H1 (cell line): Measurements from ENCODE around the gene RER1. TPM values are rescaled to one million over a fixed set of nuclear protein-coding genes. Genes with fewer than 3 reads are reported as not detected.

Experiments
- CBX8 ChIP-seq: fragments of 300-800, 300-1000 bp; sonication (generic); IDR thresholded peaks from 2 replicates; pipeline ENCODE4 v1.7.1; 2016; ENCODE audit warnings: low read depth, low read length, borderline replicate concordance
- HDAC6 ChIP-seq: IDR thresholded peaks from one replicate; pipeline ENCODE4 v1.7.1; 2012; ENCODE audit warnings: low read depth, mild to moderate bottlenecking, inconsistent platforms, low read length, moderate library complexity
- TAF7 ChIP-seq: optimal IDR thresholded peaks from 2 replicates; pipeline ENCODE3; 2011; ENCODE audit warnings: low read depth, mild to moderate bottlenecking, inconsistent platforms, low read length, moderate library complexity, borderline replicate concordance
- polyA plus RNA-seq, 7 experiments: library from polyadenylated mRNA; depleted of rRNA in 3 of 7; stranded (reverse) in 5 of 7; unstranded in 2 of 7; fragments of >200 nt in 5 of 7; fragments of 200-250 nt in 2 of 7; gene quantifications; 1 replicate in 5 of 7; 2 replicates in 1 of 7; 4 replicates in 1 of 7; pipeline versions ENCODE4 v1.2.1 to v1.2.3, GENCODE V29; 2011 to 2013; ENCODE audit warnings: missing spikeins in 2 of 7, mixed read lengths in 2 of 7
- total RNA-seq: library from RNA; stranded (reverse); fragmentation: NEBNext Ultra II Directional; extraction: Animal tissue kit (Norgen Biotek cat#: 25700); gene quantifications from 2 replicates; pipeline ENCODE4 v1.2.1, GENCODE V29; 2021

The RER1 gene
- total and polyA plus RNA-seq, 2 of the 8 experiments (the other 6 are each of a cell fraction or from before 2014, with no cell fraction given) = 102 to 134 TPM

- TF ChIP-seq HDAC6 (no peak), TAF7 (no peak), CBX8 (no peak)
- TF ChIP-seq, all 59 proteins: peak for 0
Observed at GRCh38 chr1:2432441-2432844, 40.8 kb downstream of the RER1 start (continued).
